HepG2 (cell line): ENCODE data around the gene WDR31. TPM values are rescaled to one million over a fixed set of nuclear protein-coding genes. Genes with fewer than 3 reads are reported as not detected.

Experiments
- CHD4 ChIP-seq: fragments of 200-600 bp; sonication (generic); IDR thresholded peaks from 2 replicates; pipeline ENCODE4 v1.7.0; 2017; ENCODE audit warnings: mild to moderate bottlenecking, low read length, borderline replicate concordance
- E2F1 ChIP-seq: sonication (generic); formaldehyde crosslinking; IDR thresholded peaks from 2 replicates; pipeline ENCODE4 v1.5.0; 2020; ENCODE audit warnings: missing genetic modification reagents
- EP300 ChIP-seq, 3 experiments: sonication (generic) in 1 of 3; formaldehyde crosslinking in 1 of 3; IDR thresholded peaks; 2 replicates each; pipeline versions ENCODE4 v1.5.1 to v1.6.1; 2011 to 2020; ENCODE audit warnings: low read depth in 2 of 3, low read length in 2 of 3, borderline replicate concordance in 1 of 3, improper control_type of control experiment in 1 of 3, mild to moderate bottlenecking in 1 of 3, missing genetic modification reagents in 1 of 3, moderate library complexity in 1 of 3
- KLF12 ChIP-seq: sonication (generic); formaldehyde crosslinking; IDR thresholded peaks from 2 replicates; pipeline ENCODE4 v1.4.0; 2020; ENCODE audit warnings: missing genetic modification reagents, borderline replicate concordance
- MTF1 ChIP-seq: sonication (generic); formaldehyde crosslinking; IDR thresholded peaks from 2 replicates; pipeline ENCODE4 v1.5.0; 2020; ENCODE audit warnings: missing genetic modification reagents
- NFAT5 ChIP-seq: sonication (generic); formaldehyde crosslinking; IDR thresholded peaks from 2 replicates; pipeline ENCODE4 v1.4.0; 2020; ENCODE audit warnings: missing genetic modification reagents
- PRDM15 ChIP-seq: sonication (generic); formaldehyde crosslinking; IDR thresholded peaks from 2 replicates; pipeline ENCODE4 v1.4.0; 2020; ENCODE audit warnings: missing genetic modification reagents
- RBAK ChIP-seq: sonication (generic); formaldehyde crosslinking; IDR thresholded peaks from 2 replicates; pipeline ENCODE4 v1.5.1; 2020; ENCODE audit warnings: mild to moderate bottlenecking, missing genetic modification reagents
- RBM39 ChIP-seq: fragments of 200-400 bp; formaldehyde crosslinking; IDR thresholded peaks from one replicate; pipeline ENCODE4 v1.6.1; 2018; ENCODE audit warnings: antibody characterized with exemption, mild to moderate bottlenecking, low read depth, low read length; ENCODE audit not compliant: poor library complexity, severe bottlenecking
- SIN3B ChIP-seq: fragments of 150-350 bp; IDR thresholded peaks from 2 replicates; pipeline ENCODE4 v1.6.1; 2014; ENCODE audit warnings: low read length
- SP5 ChIP-seq: IDR thresholded peaks from 2 replicates; pipeline ENCODE4 v1.6.1; 2016; ENCODE audit warnings: low read depth, borderline replicate concordance
- THAP9 ChIP-seq: sonication (generic); formaldehyde crosslinking; IDR thresholded peaks from 2 replicates; pipeline ENCODE4; 2020; ENCODE audit warnings: missing genetic modification reagents, mild to moderate bottlenecking, borderline replicate concordance
- ZNF20 ChIP-seq: sonication (generic); formaldehyde crosslinking; IDR thresholded peaks from 2 replicates; pipeline ENCODE4 v1.4.0; 2020; ENCODE audit warnings: mild to moderate bottlenecking, moderate library complexity, missing genetic modification reagents
- ZNF496 ChIP-seq: sonication (generic); formaldehyde crosslinking; IDR thresholded peaks from 2 replicates; pipeline ENCODE4 v1.8.1; 2023; ENCODE audit warnings: mild to moderate bottlenecking, moderate library complexity, missing genetic modification reagents; ENCODE audit not compliant: insufficient replicate concordance
- polyA plus RNA-seq, 8 experiments: library from polyadenylated mRNA; depleted of rRNA in 3 of 8; stranded (reverse) in 7 of 8; unstranded in 1 of 8; fragments of >200 nt; fragmentation: Illumina TruSeq in 4 of 8; extraction: Trizol in 4 of 8; gene quantifications; 2 replicates each; pipeline versions ENCODE4 v1.2.1 to v1.2.3, GENCODE V29; 2011 to 2016; ENCODE audit warnings: low read depth in 4 of 8, missing spikeins in 1 of 8, mixed read lengths in 1 of 8; ENCODE audit not compliant: insufficient read depth in 1 of 8
- total RNA-seq, 5 experiments: library from RNA; depleted of rRNA; stranded (reverse); fragments of >200 nt; fragmentation: Illumina TruSeq; extraction: Trizol; gene quantifications; 2 replicates each; pipeline ENCODE4 v1.2.3, GENCODE V29; 2016; ENCODE audit warnings: low read depth in 1 of 5

The WDR31 gene
- total and polyA plus RNA-seq, 2 of the 13 experiments (the other 11 are each of a cell fraction or from before 2014, with no cell fraction given), result 0.33 to 1.7 TPM

GRCh38 chr9:113340011-113340699 lies at the start of gene WDR31 (continued):
- TF ChIP-seq PRDM15 (CRISPR knock-in tag) (peak; percentile 55; the same call in 1 of the 2 replicates), E2F1 (CRISPR knock-in tag) (peak; percentile 90), NFAT5 (CRISPR knock-in tag) (no peak), MTF1 (no peak), CHD4 (no peak), RBM39 (peak; percentile 82), ZNF20 (no peak; the same call in 1 of the 2 replicates), RBAK (no peak), ZNF496 (CRISPR knock-in tag) (no peak), KLF12 (CRISPR knock-in tag) (peak; percentile 95), SP5 (CRISPR knock-in tag) (peak; percentile 72; the same call in 1 of the 2 replicates), SIN3B (peak; percentile 83), THAP9 (CRISPR knock-in tag) (peak; percentile 64; the same call in 1 of the 2 replicates), EP300 (IDR thresholded peaks at IDR 0.05; ENCODE audit: low read depth in 2 of 2, low read length in 2 of 2) (peak in 1 of 2 experiments; percentile 56; a peak in 1 of 4 replicates), EP300 (CRISPR knock-in tag; IDR thresholded peaks at IDR 0.05; ENCODE audit: borderline replicate concordance) (peak; percentile 60; the same call in 1 of the 2 replicates)
